ENCODE measurements around the gene GMEB2.
A peak's percentile ranks its signal among the peaks of the same experiment; 100 is the strongest.
"Not testable (repeated sequence)": the region's sequence is repeated elsewhere in the genome, so short reads cannot be mapped to it uniquely, and the experiment has no call there.

The GMEB2 gene

DNA sequence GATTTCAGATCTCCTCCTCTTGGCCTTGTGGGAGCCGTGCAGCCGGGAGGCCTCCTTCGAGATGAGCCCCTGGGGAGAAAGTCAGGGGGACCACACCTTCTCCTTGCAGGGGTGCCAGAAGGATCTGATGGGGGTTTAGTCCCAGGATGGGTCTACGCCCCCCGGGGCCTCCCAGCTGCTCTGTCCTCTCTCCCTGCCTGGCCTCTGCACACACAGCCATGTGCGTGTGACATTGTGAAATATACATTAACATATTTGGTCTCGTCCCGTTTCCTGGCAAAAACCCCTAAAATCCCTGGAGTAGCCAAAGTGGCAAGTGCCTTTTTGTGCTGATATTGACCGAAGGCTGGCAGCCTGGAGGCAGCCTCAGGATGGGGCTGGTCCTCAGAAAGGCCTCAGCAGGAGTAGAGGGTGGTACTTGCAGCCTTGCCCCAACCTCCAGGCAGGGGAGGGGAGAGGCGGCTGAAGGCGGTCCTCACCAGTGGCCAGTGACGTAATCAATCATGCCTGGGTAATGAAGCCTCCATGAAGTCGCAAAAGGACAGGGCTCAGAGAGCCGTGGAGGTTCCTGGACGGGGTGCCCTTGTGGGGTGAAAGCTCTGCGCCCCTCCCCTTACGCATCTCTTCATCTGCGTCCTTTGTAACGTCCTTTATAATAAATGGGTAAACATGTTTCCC, 47.7 kb downstream of the GMEB2 start:
- peaks cover 41% of the 10 kb centered on the region for H3K27me3 Mint-ChIP-seq
- peaks cover 12% of the 10 kb centered on the region for H3K4me1 Mint-ChIP-seq
- H3K9me3 Mint-ChIP-seq = no peaks in the 10 kb centered on the region
- H3K27ac Mint-ChIP-seq = no peak overlapping the region
- no peak for ATAC-seq
- no peak for DNase-seq
- H3K4me3 Mint-ChIP-seq = no peak overlapping the region

- Mint-ChIP-seq H3K27ac (no peak overlapping the region), H3K4me1 (peaks cover 15% of the 10 kb centered on the region), H3K9me3 (no peaks in the 10 kb centered on the region), H3K27me3 (peaks cover 41% of the 10 kb centered on the region), H3K4me3 (no peak overlapping the region)
- ATAC-seq (no peak), DNase-seq (peak in 1 of 2 donors; percentile 22)
Observed at GRCh38 chr20:63578224-63579016, 48.5 kb downstream of the GMEB2 start.

DNA sequence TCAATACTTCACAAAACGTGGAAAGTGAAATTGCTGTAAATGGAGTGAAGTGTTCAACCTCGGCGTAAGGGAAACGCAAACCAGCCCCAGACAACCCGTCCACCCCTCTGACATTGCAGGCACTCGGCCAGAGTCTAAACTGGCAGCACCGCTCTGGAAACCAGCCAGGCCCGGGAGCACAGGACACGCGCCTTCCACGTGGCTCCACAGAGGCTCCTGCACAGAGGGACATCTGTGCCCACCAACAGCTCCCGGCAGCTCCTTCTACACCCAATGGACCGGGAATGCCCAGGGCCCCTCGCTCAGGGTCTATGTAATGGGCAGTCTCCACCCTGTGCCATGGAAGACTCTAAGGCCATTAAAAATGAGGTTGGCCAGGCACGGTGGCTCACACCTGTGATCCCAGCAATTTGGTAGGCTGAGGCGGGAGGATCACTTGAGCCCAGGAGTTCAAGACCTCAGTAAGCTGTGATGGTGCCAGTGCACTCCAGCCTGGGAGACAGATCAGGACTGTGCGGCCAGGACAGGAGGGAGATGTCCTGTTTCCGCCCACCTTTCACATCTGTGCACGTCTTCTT, 49.5 kb downstream of the GMEB2 start:
- Mint-ChIP-seq H3K27me3 (peaks cover 41% of the 10 kb centered on the region), H3K4me1 (peaks cover 17% of the 10 kb centered on the region), H3K27ac (no peak overlapping the region), H3K4me3 (no peak overlapping the region), H3K9me3 (no peaks in the 10 kb centered on the region)
- DNase-seq (no peak), ATAC-seq (no peak)

GRCh38 chr20:63576311-63576710, 50.6 kb downstream of the GMEB2 start:
- ATAC-seq (no peak), DNase-seq (no peak)
- Mint-ChIP-seq H3K4me1 (peaks cover 16% of the 10 kb centered on the region), H3K9me3 (no peaks in the 10 kb centered on the region), H3K27ac (no peak overlapping the region), H3K4me3 (no peak overlapping the region), H3K27me3 (peaks cover 41% of the 10 kb centered on the region)

DNA sequence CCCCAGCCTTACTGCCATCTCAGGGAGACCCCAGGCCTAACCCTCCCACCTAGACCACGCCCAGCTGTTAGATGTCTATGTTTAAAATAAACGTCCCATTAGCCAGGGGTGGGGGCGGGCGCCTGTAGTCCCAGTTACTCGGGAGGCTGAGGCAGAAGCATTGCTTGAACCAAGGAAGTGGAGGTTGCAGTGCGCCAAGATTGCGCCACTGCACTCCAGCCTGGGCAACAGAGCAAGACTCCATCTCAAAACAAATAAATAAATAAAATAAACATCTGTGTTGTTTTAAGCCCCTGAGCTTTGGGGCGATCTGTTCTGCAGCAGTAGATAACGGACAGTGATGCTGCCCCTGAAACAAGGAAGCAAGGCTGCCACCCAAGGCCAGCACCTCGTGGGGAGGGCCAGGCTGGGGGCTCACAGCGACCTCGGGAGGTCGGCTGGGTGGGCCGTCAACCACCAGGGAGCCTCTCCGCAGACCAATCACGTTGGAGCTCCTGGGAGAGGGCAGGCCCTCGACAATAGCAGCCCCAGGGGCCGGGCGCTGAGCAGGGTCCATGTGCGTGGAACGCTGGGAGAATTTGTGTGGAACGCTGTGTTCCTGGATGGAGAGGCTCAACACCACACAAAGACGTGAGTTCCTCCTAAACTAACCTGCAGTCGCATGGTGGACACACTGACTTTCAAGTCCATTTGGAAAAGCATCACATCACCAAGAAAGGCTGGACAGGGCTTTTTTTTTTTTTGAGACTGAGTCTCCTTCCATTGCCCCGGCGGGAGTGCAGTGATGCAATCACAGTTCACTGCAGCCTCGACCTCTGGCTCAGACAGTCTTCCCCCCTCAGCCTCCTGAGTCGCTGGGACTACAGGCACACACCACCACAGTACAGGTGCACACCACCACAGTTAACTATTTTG, 51.8 kb downstream of the GMEB2 start:
- H3K4me3 Mint-ChIP-seq = peak overlapping the region; percentile 70 to 79
- no peak for DNase-seq
- peaks cover 34% of the 10 kb centered on the region for H3K27me3 Mint-ChIP-seq
- ATAC-seq = no peak
- H3K27ac Mint-ChIP-seq = no peak overlapping the region
- H3K9me3 Mint-ChIP-seq = no peaks in the 10 kb centered on the region
- peaks cover 8% of the 10 kb centered on the region for H3K4me1 Mint-ChIP-seq

GRCh38 chr20:63574156-63574828, 52.6 kb downstream of the GMEB2 start, which contains the start of gene HELZ2:
Gene HELZ2 (minus strand): TSS chr20:63574239. CDS start chr20:63572385, 1,854 bp downstream.
- DNase-seq = peak; percentile 49 to 62
- peak; percentile 85 for ATAC-seq

GRCh38 chr20:63573647-63574131, 53.2 kb downstream of the GMEB2 start:
- Mint-ChIP-seq H3K9me3 (no peaks in the 10 kb centered on the region), H3K4me1 (peaks cover 22% of the 10 kb centered on the region), H3K27ac (peak overlapping the region; percentile 79 to 96), H3K27me3 (peaks cover 38% of the 10 kb centered on the region), H3K4me3 (peak overlapping the region; percentile 79 to 92)
- DNase-seq (no peak), ATAC-seq (peak; percentile 39)

More at GRCh38 chr20:63574156-63574828, 52.6 kb downstream of the GMEB2 start, which contains the start of gene HELZ2:
- no peaks in the 10 kb centered on the region for H3K9me3 Mint-ChIP-seq
- peaks cover 39% of the 10 kb centered on the region for H3K27me3 Mint-ChIP-seq
- H3K27ac Mint-ChIP-seq = peak within 1 kb of the TSS; percentile 79 to 96
- peak within 1 kb of the TSS; percentile 79 to 92 for H3K4me3 Mint-ChIP-seq
- H3K4me1 Mint-ChIP-seq = peaks cover 16% of the 10 kb centered on the region

DNA sequence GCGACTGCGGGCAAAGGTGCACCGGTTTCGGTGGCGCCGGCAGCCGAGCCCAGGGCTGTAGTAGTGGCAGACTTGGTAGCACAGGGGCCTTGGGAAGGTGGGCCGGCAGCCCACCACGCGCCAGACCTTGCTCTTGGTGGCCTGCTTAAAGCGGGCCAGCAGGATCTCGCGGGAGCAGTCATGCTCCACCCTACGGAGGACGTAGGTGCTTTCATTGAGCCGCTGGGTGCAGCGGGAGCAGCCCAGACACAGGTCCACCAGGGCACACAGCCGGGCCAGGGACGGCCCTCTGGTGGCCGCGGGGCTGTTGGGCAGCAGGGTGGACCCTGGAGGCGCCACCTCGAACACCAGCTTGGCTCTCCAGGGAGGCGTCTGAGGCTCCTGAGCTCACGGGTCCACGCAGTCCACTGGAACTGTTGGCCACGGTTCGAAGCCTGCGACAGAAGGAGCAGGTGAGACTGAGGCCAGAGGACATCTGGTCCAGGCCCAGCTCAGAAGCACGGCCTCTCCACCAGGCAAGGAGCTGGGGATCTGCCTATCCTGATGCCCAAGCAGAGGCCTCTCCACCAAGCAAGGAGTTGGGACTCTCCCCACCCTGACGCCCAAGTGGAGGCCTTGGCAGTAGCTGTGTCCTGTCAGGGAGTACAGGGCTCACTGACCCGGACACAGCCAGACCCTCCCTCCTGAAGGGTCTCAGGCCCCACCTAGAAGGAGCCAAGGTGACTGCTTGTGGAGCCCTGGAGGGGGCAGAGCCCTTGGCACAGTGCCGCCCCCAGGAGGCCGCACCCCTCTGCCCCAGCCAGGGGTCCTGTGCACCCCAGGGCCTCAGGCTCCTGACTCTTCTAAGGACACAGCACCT, 53.9 kb downstream of the GMEB2 start:
- Mint-ChIP-seq H3K9me3 (no peaks in the 10 kb centered on the region), H3K4me3 (peak overlapping the region; percentile 79 to 92), H3K27ac (peak overlapping the region; percentile 79 to 96), H3K4me1 (peaks cover 29% of the 10 kb centered on the region), H3K27me3 (peaks cover 35% of the 10 kb centered on the region)
- no peak for DNase-seq
- ATAC-seq = peak; percentile 18

DNA sequence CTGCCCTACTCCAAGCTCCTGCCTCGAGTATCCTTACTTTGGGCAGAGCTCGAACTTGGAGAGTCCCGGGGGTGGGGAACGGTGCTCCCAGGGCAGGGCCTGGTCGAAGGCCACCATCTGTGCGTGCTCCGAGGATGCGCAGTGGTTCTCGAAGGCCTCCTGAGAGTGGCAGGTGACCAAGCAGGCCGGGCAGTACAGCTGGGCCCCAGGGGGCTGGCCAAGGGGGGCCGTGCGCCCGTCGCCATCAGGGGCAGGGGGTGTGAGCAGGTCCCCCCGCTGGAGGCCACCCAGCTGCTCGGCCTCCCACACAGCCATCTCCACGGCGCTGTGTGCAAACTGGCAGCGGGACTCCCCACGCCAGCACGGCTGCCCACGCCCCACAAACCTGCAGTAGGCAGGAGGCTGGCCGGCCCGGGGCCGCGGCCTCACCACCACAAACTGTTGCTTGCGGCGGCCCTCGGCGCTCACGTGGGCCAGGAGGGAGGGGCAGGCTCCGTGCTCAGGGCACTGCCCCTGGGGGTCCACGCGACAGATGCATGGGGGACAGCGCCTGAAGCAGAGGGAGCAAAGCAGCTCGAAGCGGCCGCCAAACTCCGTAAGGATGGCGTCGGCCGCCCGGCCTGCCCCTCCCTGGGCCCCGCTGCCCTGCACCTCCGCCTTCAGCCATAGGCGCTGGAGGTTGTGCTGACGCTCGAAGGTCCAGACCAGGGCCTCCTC, 54.7 kb downstream of the GMEB2 start:
- Mint-ChIP-seq H3K9me3 (no peaks in the 10 kb centered on the region), H3K27ac (no peak overlapping the region), H3K4me3 (no peak overlapping the region), H3K4me1 (peaks cover 36% of the 10 kb centered on the region), H3K27me3 (peaks cover 28% of the 10 kb centered on the region)
- DNase-seq (no peak), ATAC-seq (no peak)

- not testable (repeated sequence) for H3K4me3 Mint-ChIP-seq
Observed at GRCh38 chr20:63571087-63571478, 55.8 kb downstream of the GMEB2 start.

GRCh38 chr20:63570281-63571086, 56.4 kb downstream of the GMEB2 start:
- H3K9me3 Mint-ChIP-seq = no peaks in the 10 kb centered on the region
- no peak overlapping the region for H3K27ac Mint-ChIP-seq
- H3K4me3 Mint-ChIP-seq = no peak overlapping the region
- DNase-seq (no peak), ATAC-seq (no peak)
- H3K27me3 Mint-ChIP-seq = peaks cover 16% of the 10 kb centered on the region
- peaks cover 41% of the 10 kb centered on the region for H3K4me1 Mint-ChIP-seq

More at GRCh38 chr20:63571087-63571478, 55.8 kb downstream of the GMEB2 start:
- H3K27ac Mint-ChIP-seq, ATAC-seq, H3K9me3 Mint-ChIP-seq, DNase-seq: not testable (repeated sequence)
- Mint-ChIP-seq H3K4me1 (peaks cover 41% of the 10 kb centered on the region), H3K27me3 (peaks cover 22% of the 10 kb centered on the region)

All from stimulated activated naive CD8-positive, alpha-beta T cell treated with anti-CD3 and anti-CD28 coated beads, Interleukin-15, amount 100 ng/mL, for 72 hours (primary cell).